Measurements from ENCODE around the gene CENPX. TPM values are rescaled to one million over a fixed set of nuclear protein-coding genes. Genes with fewer than 3 reads are reported as not detected.

The CENPX gene
- total and polyA plus RNA-seq, 2 donors (not counting 3 experiments of a cell fraction or from before 2014, with no cell fraction given): 56.2 to 67.2 TPM

GRCh38 chr17:82047379-82047778 lies 24.7 kb upstream of the CENPX start:
- peaks cover 0 to 7% of the 10 kb centered on the region in 2 experiments for H3K36me3 ChIP-seq (ENCODE audit: control insufficient read depth in 2 of 2, extremely low read depth in 1 of 2, insufficient read depth in 2 of 2, low read length in 2 of 2)
- dilution Hi-C loops (cut with MboI; ENCODE audit: extremely low pct_ligation_motif_present, low sequenced_read_pairs): no loop called here
- no peaks in the 10 kb centered on the region for H4K20me1 ChIP-seq (replicated peaks; ENCODE audit: control insufficient read depth, extremely low read depth, insufficient read depth, low read length)

DNA sequence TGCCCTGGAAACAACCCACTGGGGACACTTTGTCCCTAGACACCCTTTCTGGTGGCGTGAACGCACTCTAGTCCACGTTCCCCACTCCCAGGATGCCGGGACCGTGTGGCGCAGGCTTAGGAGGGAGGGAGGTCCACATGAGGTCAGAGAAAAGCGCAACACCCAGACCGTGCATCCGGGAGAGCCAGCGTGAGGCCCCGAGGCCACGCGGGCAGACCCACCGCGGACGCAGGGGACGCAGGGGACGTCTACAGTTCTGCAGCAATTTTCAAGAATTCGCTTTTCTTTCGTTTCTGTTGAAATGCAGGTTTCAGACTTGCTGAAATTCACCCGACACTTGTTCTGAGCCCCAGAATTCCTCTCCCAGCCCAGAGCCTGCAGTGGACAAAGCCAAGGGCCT lies 24.2 kb upstream of the CENPX start:
- H3K9me3 ChIP-seq (replicated peaks; ENCODE audit: control insufficient read depth, insufficient read depth, low read length): no peaks in the 10 kb centered on the region
- intact Hi-C loops (cut with micrococcal nuclease) (no loop called here), dilution Hi-C loops (cut with MboI; ENCODE audit: extremely low pct_ligation_motif_present, low sequenced_read_pairs) (no loop called here)
- no peak overlapping the region for H3K9ac ChIP-seq (replicated peaks; ENCODE audit: extremely low read depth, insufficient read depth, low read length)
- no peaks in the 10 kb centered on the region for H3K27me3 ChIP-seq (ENCODE audit: control insufficient read depth in 2 of 2, insufficient read depth in 2 of 2, low read length in 2 of 2)
- no peaks in the 10 kb centered on the region for H4K20me1 ChIP-seq (replicated peaks; ENCODE audit: control insufficient read depth, extremely low read depth, insufficient read depth, low read length)
- no peak for TF ChIP-seq CTCF (IDR thresholded peaks at IDR 0.05; ENCODE audit: extremely low read depth in 1 of 2, insufficient read depth in 1 of 2, low read depth in 1 of 2, low read length in 2 of 2)
- TF ChIP-seq EZH2 (IDR thresholded peaks at IDR 0.05; ENCODE audit: borderline replicate concordance, low read depth, low read length, severe bottlenecking): no peak
- TF ChIP-seq MAX (IDR thresholded peaks at IDR 0.05; ENCODE audit: insufficient read depth, insufficient read length): no peak
- TF ChIP-seq POLR2A (IDR thresholded peaks at IDR 0.05; ENCODE audit: low read depth, low read length): no peak
- no peak for TF ChIP-seq GATA2 (IDR thresholded peaks at IDR 0.05; ENCODE audit: insufficient read depth, insufficient read length, low read depth, low read length)
- no peak overlapping the region for H3K27ac ChIP-seq (ENCODE audit: insufficient read depth, low read depth, low read length)
- ChIA-PET POLR2A (no interaction called here), CTCF (no interaction called here)
- FAIRE-seq (no peak), DNase-seq (ENCODE audit: low read depth, low spot score) (no peak)
- no peak overlapping the region for H3K4me2 ChIP-seq (ENCODE audit: insufficient read depth, low read length)
- BruUV-seq (replicated peaks): no TSS peak
- no peak overlapping the region for H2AFZ ChIP-seq (ENCODE audit: low read depth, low read length)
- peaks cover 0 to 7% of the 10 kb centered on the region in 2 experiments for H3K36me3 ChIP-seq (ENCODE audit: control insufficient read depth in 2 of 2, extremely low read depth in 1 of 2, insufficient read depth in 2 of 2, low read length in 2 of 2)
- no peaks in the 10 kb centered on the region for H3K79me2 ChIP-seq (ENCODE audit: control insufficient read depth, insufficient read depth, low read length)
- H3K4me3 ChIP-seq (replicated peaks in 1 of 3; ENCODE audit: insufficient read depth in 1 of 3, low read depth in 1 of 3, low read length in 3 of 3): no peak overlapping the region
- H3K4me1 ChIP-seq (ENCODE audit: control insufficient read depth, extremely low read depth, insufficient read depth, low read length): peaks cover 6% of the 10 kb centered on the region
- no peaks in the 10 kb centered on the region for H3K9me1 ChIP-seq (replicated peaks; ENCODE audit: control insufficient read depth, extremely low read depth, insufficient read depth, low read length)

More at GRCh38 chr17:82047379-82047778, 24.7 kb upstream of the CENPX start:
- no peak overlapping the region for H2AFZ ChIP-seq (ENCODE audit: low read depth, low read length)
- peaks cover 8% of the 10 kb centered on the region for H3K4me1 ChIP-seq (ENCODE audit: control insufficient read depth, extremely low read depth, insufficient read depth, low read length)
- DNase-seq (ENCODE audit: low read depth, low spot score) (no peak), FAIRE-seq (no peak)
- no peak overlapping the region for H3K4me3 ChIP-seq (replicated peaks in 1 of 3; ENCODE audit: insufficient read depth in 1 of 3, low read depth in 1 of 3, low read length in 3 of 3)
- no peaks in the 10 kb centered on the region for H3K9me1 ChIP-seq (replicated peaks; ENCODE audit: control insufficient read depth, extremely low read depth, insufficient read depth, low read length)
- H3K9ac ChIP-seq (replicated peaks; ENCODE audit: extremely low read depth, insufficient read depth, low read length): no peak overlapping the region
- no peak overlapping the region for H3K4me2 ChIP-seq (ENCODE audit: insufficient read depth, low read length)
- H3K27ac ChIP-seq (ENCODE audit: insufficient read depth, low read depth, low read length): no peak overlapping the region
- H3K79me2 ChIP-seq (ENCODE audit: control insufficient read depth, insufficient read depth, low read length): peaks cover 3% of the 10 kb centered on the region
- POLR2A ChIA-PET: no interaction called here
- BruUV-seq (replicated peaks): no TSS peak
- intact Hi-C loops (cut with micrococcal nuclease): no loop called here
- CTCF ChIA-PET: interaction anchor here (0.8 kb wide), 1 partner anchor 10 kb away, joined by 4 read pairs; the partner anchor contains the start of gene DCXR
- no peaks in the 10 kb centered on the region for H3K27me3 ChIP-seq (ENCODE audit: control insufficient read depth in 2 of 2, insufficient read depth in 2 of 2, low read length in 2 of 2)
- no peak for TF ChIP-seq MAX (IDR thresholded peaks at IDR 0.05; ENCODE audit: insufficient read depth, insufficient read length)
- TF ChIP-seq MYC (IDR thresholded peaks at IDR 0.05; ENCODE audit: low read depth, low read length): no peak
- TF ChIP-seq EZH2 (IDR thresholded peaks at IDR 0.05; ENCODE audit: borderline replicate concordance, low read depth, low read length, severe bottlenecking): no peak
- H3K9me3 ChIP-seq (replicated peaks; ENCODE audit: control insufficient read depth, insufficient read depth, low read length): no peaks in the 10 kb centered on the region
